Measurements from ENCODE around the gene CAMTA1. TPM values are rescaled to one million over a fixed set of nuclear protein-coding genes. Genes with fewer than 3 reads are reported as not detected.

CAMTA1 gene
- total RNA-seq, 1 donor from 2014 or later, result 63.8 TPM

DNA sequence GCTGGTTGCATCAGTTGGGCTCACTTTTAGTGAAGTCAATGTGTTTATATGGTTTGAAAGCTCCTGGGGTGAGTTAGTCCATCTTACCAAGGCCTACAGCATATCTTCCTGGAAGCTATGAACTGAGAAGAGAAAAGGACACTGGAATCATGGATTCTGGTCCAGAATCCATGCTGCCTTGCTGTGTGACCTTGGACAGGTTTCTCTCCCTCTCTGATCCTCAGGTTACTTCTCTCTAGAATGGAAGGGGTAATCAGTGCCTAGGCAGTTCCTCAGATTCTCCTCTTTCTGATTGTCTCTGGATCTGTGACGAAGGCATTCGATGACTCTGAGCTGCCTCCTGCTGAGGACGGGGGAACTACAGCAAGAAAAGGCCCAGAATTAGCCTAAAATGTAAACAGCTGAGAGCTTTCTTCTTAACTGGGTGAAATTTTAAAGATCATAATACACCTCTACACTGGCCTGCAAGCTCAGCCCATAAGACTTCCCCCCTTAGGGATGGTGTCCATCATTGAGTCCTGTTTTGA, 560.9 kb downstream of the CAMTA1 start:
- Mint-ChIP-seq H3K4me3 (ENCODE audit: unreplicated experiment) (no peak overlapping the region), H3K4me1 (ENCODE audit: low read depth) (peaks cover 6% of the 10 kb centered on the region), H3K27me3 (ENCODE audit: low read depth) (no peaks in the 10 kb centered on the region), H3K9me3 (ENCODE audit: low read depth) (peaks cover 4% of the 10 kb centered on the region), H3K27ac (ENCODE audit: unreplicated experiment) (no peak overlapping the region), H3K36me3 (ENCODE audit: low read depth) (no peaks in the 10 kb centered on the region)
- TF ChIP-seq, protein P1, sequence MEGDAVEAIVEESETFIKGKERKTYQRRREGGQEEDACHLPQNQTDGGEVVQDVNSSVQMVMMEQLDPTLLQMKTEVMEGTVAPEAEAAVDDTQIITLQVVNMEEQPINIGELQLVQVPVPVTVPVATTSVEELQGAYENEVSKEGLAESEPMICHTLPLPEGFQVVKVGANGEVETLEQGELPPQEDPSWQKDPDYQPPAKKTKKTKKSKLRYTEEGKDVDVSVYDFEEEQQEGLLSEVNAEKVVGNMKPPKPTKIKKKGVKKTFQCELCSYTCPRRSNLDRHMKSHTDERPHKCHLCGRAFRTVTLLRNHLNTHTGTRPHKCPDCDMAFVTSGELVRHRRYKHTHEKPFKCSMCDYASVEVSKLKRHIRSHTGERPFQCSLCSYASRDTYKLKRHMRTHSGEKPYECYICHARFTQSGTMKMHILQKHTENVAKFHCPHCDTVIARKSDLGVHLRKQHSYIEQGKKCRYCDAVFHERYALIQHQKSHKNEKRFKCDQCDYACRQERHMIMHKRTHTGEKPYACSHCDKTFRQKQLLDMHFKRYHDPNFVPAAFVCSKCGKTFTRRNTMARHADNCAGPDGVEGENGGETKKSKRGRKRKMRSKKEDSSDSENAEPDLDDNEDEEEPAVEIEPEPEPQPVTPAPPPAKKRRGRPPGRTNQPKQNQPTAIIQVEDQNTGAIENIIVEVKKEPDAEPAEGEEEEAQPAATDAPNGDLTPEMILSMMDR (IDR thresholded peaks at IDR 0.05), result peak; percentile 23
- DNase-seq (ENCODE audit: low spot score), result no peak

DNA sequence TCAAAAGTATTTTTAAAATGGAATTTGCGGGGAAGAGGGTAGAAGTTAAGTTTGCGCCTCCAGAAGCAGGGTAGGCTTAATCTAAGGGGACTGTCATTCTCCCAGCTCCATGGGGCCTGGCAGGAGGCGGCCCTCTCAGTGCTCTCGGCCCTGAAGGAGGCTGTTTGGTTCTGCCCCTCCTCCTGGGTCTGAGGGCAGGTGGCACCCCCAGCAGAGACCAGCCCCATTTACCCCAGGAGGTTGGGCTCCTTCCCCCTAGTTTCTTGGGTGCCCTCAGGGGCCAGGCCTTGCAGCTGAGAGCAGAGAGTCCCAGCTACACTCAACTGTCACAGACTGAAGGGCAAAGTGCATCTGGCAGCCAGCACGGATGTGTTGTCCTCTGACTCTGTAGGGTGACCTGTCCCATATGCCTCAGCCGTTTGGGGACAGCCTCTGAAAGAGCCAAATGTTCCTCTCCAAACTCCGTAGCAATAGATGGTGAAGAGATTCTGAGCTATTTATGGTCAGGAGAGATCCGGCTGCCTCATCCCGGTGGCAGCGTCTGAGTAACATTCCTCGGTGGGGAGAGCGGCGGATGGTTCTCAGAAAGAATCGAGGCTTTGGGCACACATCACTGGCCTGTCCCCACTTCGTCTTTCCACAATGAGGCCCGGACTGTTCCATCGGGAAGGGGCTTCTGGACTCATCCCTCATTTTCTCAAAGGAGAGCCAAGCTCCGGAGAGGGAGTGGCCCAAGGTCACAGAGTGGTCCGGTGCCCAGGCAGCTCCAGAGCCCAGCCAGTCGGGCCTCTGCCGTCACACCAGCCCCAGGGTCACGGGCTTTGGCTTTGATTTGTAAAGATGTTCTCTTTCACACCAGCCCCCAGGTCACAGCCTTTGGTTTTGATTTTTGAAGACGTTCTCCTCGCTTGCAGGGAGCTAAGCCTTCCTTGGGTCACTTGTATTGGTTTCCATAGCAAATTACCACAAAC, 561.6 kb downstream of the CAMTA1 start:
- no peak overlapping the region for H3K4me3 Mint-ChIP-seq (ENCODE audit: unreplicated experiment)
- H3K4me1 Mint-ChIP-seq (ENCODE audit: low read depth), result no peaks in the 10 kb centered on the region
- no peaks in the 10 kb centered on the region for H3K27me3 Mint-ChIP-seq (ENCODE audit: low read depth)
- no peak for DNase-seq (ENCODE audit: low spot score)
- no peaks in the 10 kb centered on the region for H3K36me3 Mint-ChIP-seq (ENCODE audit: low read depth)
- TF ChIP-seq, protein P1 (IDR thresholded peaks at IDR 0.05), result no peak
- no peak overlapping the region for H3K27ac Mint-ChIP-seq (ENCODE audit: unreplicated experiment)
- peaks cover 4% of the 10 kb centered on the region for H3K9me3 Mint-ChIP-seq (ENCODE audit: low read depth)

DNA sequence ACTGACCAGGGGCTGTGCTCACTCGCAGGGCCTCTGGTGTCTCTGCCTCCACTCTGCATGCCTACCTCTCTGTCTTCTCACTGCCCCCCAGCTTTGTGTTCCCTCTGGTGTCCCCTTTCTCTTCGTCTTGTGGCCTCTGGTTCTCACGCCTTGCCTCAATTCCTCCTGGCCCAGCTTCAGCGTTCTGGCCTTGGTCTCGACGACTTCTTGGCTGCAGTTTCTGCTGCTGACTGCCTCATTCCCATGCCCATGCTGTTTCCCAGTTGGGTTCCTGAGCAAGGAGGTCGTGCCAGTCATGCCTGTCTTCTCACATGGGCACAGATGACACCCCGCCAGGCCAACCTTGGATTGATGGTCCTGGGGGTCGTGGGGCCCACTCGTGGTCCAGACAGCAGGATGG, 562.8 kb downstream of the CAMTA1 start:
- H3K4me3 Mint-ChIP-seq (ENCODE audit: unreplicated experiment), result no peak overlapping the region
- no peaks in the 10 kb centered on the region for H3K27me3 Mint-ChIP-seq (ENCODE audit: low read depth)
- no peaks in the 10 kb centered on the region for H3K36me3 Mint-ChIP-seq (ENCODE audit: low read depth)
- no peak overlapping the region for H3K27ac Mint-ChIP-seq (ENCODE audit: unreplicated experiment)
- peaks cover 4% of the 10 kb centered on the region for H3K9me3 Mint-ChIP-seq (ENCODE audit: low read depth)
- DNase-seq (ENCODE audit: low spot score), result no peak
- TF ChIP-seq, protein P1 (IDR thresholded peaks at IDR 0.05), result no peak
- H3K4me1 Mint-ChIP-seq (ENCODE audit: low read depth), result no peaks in the 10 kb centered on the region

DNA sequence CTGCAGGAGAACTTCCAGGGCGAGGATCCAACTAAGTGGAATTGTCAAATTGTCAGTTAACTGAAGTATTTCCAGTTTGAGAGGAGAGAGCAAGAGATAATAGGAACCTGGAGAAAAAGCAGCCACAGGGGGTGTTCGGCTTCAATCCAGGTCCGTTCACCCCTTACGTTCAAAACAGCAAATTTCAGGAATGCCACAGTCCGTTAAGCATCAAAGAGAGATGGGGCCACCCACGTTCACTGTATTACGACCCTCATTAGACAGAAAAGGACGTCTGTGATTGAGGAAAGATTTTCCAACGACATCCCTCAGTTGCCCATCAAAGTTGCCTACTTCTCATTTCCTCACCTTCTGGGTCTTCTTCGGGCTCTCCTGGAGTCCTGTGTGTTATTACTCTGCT, 563.3 kb downstream of the CAMTA1 start:
- Mint-ChIP-seq H3K36me3 (ENCODE audit: low read depth) (no peaks in the 10 kb centered on the region), H3K4me3 (ENCODE audit: unreplicated experiment) (no peak overlapping the region), H3K27ac (ENCODE audit: unreplicated experiment) (no peak overlapping the region), H3K27me3 (ENCODE audit: low read depth) (no peaks in the 10 kb centered on the region), H3K4me1 (ENCODE audit: low read depth) (no peaks in the 10 kb centered on the region), H3K9me3 (ENCODE audit: low read depth) (peaks cover 2% of the 10 kb centered on the region)
- DNase-seq (ENCODE audit: low spot score), result no peak
- TF ChIP-seq, protein P1 (IDR thresholded peaks at IDR 0.05), result no peak

DNA sequence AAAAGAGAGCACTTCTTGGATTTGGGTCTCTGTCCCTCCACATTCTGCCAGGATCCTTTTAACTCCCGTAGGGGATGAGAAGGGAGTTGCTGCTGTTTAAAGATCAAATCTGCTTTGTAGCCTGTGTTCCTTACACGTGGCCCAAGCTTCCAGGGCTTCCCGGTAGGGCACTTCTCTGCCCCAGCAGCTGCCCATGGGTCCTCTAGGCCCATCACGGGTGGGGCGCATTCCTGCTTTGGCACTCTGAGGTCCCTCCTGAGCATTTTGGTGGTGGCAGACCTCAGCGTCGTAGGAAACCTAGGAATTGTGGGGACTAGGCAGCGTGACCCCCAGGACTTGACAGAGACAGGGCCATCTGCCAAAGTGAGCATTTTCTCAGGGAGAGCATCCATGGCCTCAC, 565.5 kb downstream of the CAMTA1 start:
- Mint-ChIP-seq H3K4me3 (ENCODE audit: unreplicated experiment) (no peak overlapping the region), H3K27ac (ENCODE audit: unreplicated experiment) (no peak overlapping the region), H3K36me3 (ENCODE audit: low read depth) (peaks cover 2% of the 10 kb centered on the region), H3K27me3 (ENCODE audit: low read depth) (no peaks in the 10 kb centered on the region), H3K9me3 (ENCODE audit: low read depth) (peaks cover 2% of the 10 kb centered on the region), H3K4me1 (ENCODE audit: low read depth) (no peaks in the 10 kb centered on the region)
- TF ChIP-seq, protein P1 (IDR thresholded peaks at IDR 0.05), result no peak
- no peak for DNase-seq (ENCODE audit: low spot score)
